A549 (cell line): ENCODE data around the gene SLC35A5. TPM values are rescaled to one million over a fixed set of nuclear protein-coding genes. Genes with fewer than 3 reads are reported as not detected.

Experiments
- ATAC-seq, 2 experiments: fragments of 200-7000 bp in 1 of 2; fragments of >200 bp in 1 of 2; cut with Nextera tagmentation in 1 of 2; cut with Tn5 transposase in 1 of 2; 3 replicates each; pipeline versions ENCODE4 v1.8.0 to v1.9.1; 2018 to 2020; ENCODE audit warnings: mild to moderate bottlenecking in 1 of 2, moderate library complexity in 1 of 2
- CTCF ChIA-PET: fragments of 300-600 bp; sonication (Branson Sonifier 250); formaldehyde crosslinking; extraction: SDS; loops from one replicate; lab custom pipeline; 2021; ENCODE audit warnings: antibody characterized with exemption, inconsistent platforms; lab: Yijun Ruan, JAX
- POLR2A ChIA-PET: fragments of 350-600 bp; formaldehyde crosslinking; extraction: SDS; loops from one replicate; lab custom pipeline; 2021; ENCODE audit warnings: antibody characterized with exemption, inconsistent platforms; lab: Yijun Ruan, JAX
- DNase-seq, 2 experiments: peaks; one replicate each; pipeline versions ENCODE4 v3.0.0 to v3.0.0-alpha.2; 2011 to 2016; ENCODE audit warnings: low read depth in 1 of 2, low spot score in 1 of 2
- FAIRE-seq: peaks from 2 replicates; lab custom pipeline; 2011; peaks lifted over from hg19 to GRCh38; lab: Jason Lieb, UNC
- H3K27ac ChIP-seq, 2 experiments: fragments of >200 bp; sonication (Bioruptor Twin); formaldehyde crosslinking; 3 replicates each; pipeline ENCODE4 v1.5.1; 2016 to 2017
- H3K4me1 ChIP-seq: fragments of >200 bp; sonication (Bioruptor Twin); formaldehyde crosslinking; 3 replicates; pipeline ENCODE4 v1.6.1; 2016
- H3K4me2 ChIP-seq: fragments of >200 bp; sonication (Bioruptor Twin); formaldehyde crosslinking; 3 replicates; pipeline ENCODE4 v1.6.1; 2016
- H3K4me3 ChIP-seq: fragments of >200 bp; sonication (Bioruptor Twin); formaldehyde crosslinking; 3 replicates; pipeline ENCODE4 v1.5.1; 2016
- H3K9me3 ChIP-seq: fragments of >200 bp; sonication (Bioruptor Twin); formaldehyde crosslinking; 3 replicates; pipeline ENCODE4 v1.6.1; 2016
- ATOH8 ChIP-seq: fragments of 250-450 bp; sonication (Bioruptor Pico); IDR thresholded peaks from 2 replicates; pipeline ENCODE4 v1.5.0; 2020; ENCODE audit warnings: low read depth, mild to moderate bottlenecking, moderate library complexity
- BCL3 ChIP-seq: fragments of >200 bp; sonication (Bioruptor Twin); formaldehyde crosslinking; IDR thresholded peaks from 3 replicates; pipeline ENCODE4 v1.6.1; 2016
- CBX8 ChIP-seq: fragments of 200-600 bp; sonication (generic); IDR thresholded peaks from 2 replicates; pipeline ENCODE4 v1.6.1; 2016
- CHD4 ChIP-seq: fragments of 200-600 bp; sonication (generic); IDR thresholded peaks from 2 replicates; pipeline ENCODE4 v1.6.1; 2016; ENCODE audit warnings: antibody characterized with exemption, mild to moderate bottlenecking, borderline replicate concordance
- EHMT2 ChIP-seq: fragments of 200-600 bp; sonication (generic); IDR thresholded peaks from 2 replicates; pipeline ENCODE4 v1.6.1; 2016; ENCODE audit warnings: antibody characterized with exemption, low read depth, mild to moderate bottlenecking, moderate library complexity
- ELK1 ChIP-seq: fragments of 150-350 bp; IDR thresholded peaks from 2 replicates; pipeline ENCODE4 v1.6.1; 2014; ENCODE audit warnings: low read depth, mild to moderate bottlenecking, low read length
- ESRRA ChIP-seq: fragments of 150-350 bp; IDR thresholded peaks from 2 replicates; pipeline ENCODE4 v1.6.1; 2014; ENCODE audit warnings: mild to moderate bottlenecking, low read length, borderline replicate concordance
- FOSL2 ChIP-seq, 2 experiments: fragments of 450-650 bp in 1 of 2; fragments of >200 bp in 1 of 2; sonication (Bioruptor Twin) in 1 of 2; formaldehyde crosslinking; IDR thresholded peaks; 2 replicates each; pipeline versions ENCODE4 v1.5.0 to v1.6.1; 2016 to 2020; ENCODE audit warnings: mild to moderate bottlenecking in 1 of 2, moderate library complexity in 1 of 2
- HEYL ChIP-seq: fragments of 250-450 bp; sonication (Bioruptor Pico); IDR thresholded peaks from 2 replicates; pipeline ENCODE4 v1.8.0; 2021; ENCODE audit warnings: mild to moderate bottlenecking, moderate library complexity
- HOXB5 ChIP-seq: fragments of 250-450 bp; sonication (Bioruptor Pico); IDR thresholded peaks from 2 replicates; pipeline ENCODE4 v1.5.0; 2020; ENCODE audit warnings: mild to moderate bottlenecking, moderate library complexity
- JUN ChIP-seq, 2 experiments: fragments of >200 bp; sonication (Bioruptor Twin); formaldehyde crosslinking; IDR thresholded peaks; 2 replicates in 1 of 2; 3 replicates in 1 of 2; pipeline ENCODE4 v1.6.1; 2016 to 2017
- JUNB ChIP-seq: fragments of >200 bp; sonication (Bioruptor Twin); formaldehyde crosslinking; IDR thresholded peaks from 2 replicates; pipeline ENCODE4 v1.6.1; 2016
- MAFK ChIP-seq: fragments of 450-650 bp; IDR thresholded peaks from 2 replicates; pipeline ENCODE4 v1.6.1; 2014; ENCODE audit not compliant: partially characterized antibody
- MAX ChIP-seq: IDR thresholded peaks from 2 replicates; pipeline ENCODE4 v1.6.1; 2012
- MAZ ChIP-seq: fragments of 150-350 bp; IDR thresholded peaks from 2 replicates; pipeline ENCODE4 v1.6.1; 2014; ENCODE audit warnings: antibody characterized with exemption, low read depth, low read length, borderline replicate concordance
- POLR2A ChIP-seq: IDR thresholded peaks from 2 replicates; pipeline ENCODE4 v1.6.1; 2012; ENCODE audit warnings: mild to moderate bottlenecking, low read length
- REST ChIP-seq: fragments of 200-600 bp; sonication (generic); IDR thresholded peaks from 2 replicates; pipeline ENCODE4 v1.6.1; 2016; ENCODE audit warnings: antibody characterized with exemption, mild to moderate bottlenecking, moderate library complexity
- SREBF2 ChIP-seq: fragments of 450-650 bp; IDR thresholded peaks from 2 replicates; pipeline ENCODE4 v1.6.1; 2014; ENCODE audit warnings: mild to moderate bottlenecking, moderate library complexity
- USF2 ChIP-seq: fragments of 450-650 bp; IDR thresholded peaks from 2 replicates; pipeline ENCODE4 v1.6.1; 2014; ENCODE audit warnings: antibody characterized with exemption
- ZNF302 ChIP-seq: fragments of 250-450 bp; sonication (Bioruptor Pico); IDR thresholded peaks from 2 replicates; pipeline ENCODE4 v1.9.0; 2021; ENCODE audit warnings: inconsistent platforms, mild to moderate bottlenecking, moderate library complexity
- WGBS: methylation state at CpG from one replicate; pipeline ENCODE4 v1.1.6; 2017; ENCODE audit errors: missing lambda C conversion rate; 5-methylcytosine and 5-hydroxymethylcytosine counted together
- polyA plus RNA-seq, 4 experiments: library from polyadenylated mRNA; depleted of rRNA in 3 of 4; stranded (reverse); fragments of >200 nt; fragmentation: RNase III in 1 of 4; extraction: RNeasy Plus Mini Kit Qiagen cat#74134 plus additional on column Dnase treatment in 1 of 4; gene quantifications; 2 replicates in 3 of 4; 3 replicates in 1 of 4; pipeline ENCODE4 v1.2.3, GENCODE V29; 2011 to 2017

SLC35A5 gene
- polyA plus RNA-seq, 2 of the 4 experiments (the other 2 are of a cell fraction) = 21.0 to 53.4 TPM

- no peak for TF ChIP-seq BCL3
- TF ChIP-seq HEYL (CRISPR knock-in tag) = no peak
- TF ChIP-seq ESRRA = no peak
Measured at GRCh38 chr3:112582244-112582874, 20.5 kb downstream of the SLC35A5 start (continued).

- TF ChIP-seq MAX (no peak), MAFK (peak; percentile 72)
- FAIRE-seq (no peak), ATAC-seq (no peak), DNase-seq (no peak)
- no peak overlapping the region for H3K4me2 ChIP-seq
- H3K9me3 ChIP-seq = no peaks in the 10 kb centered on the region
- WGBS = 53% methylated on average over 3 of the region's 3 CpGs
- ChIA-PET CTCF (interaction anchor here (1.0 to 4.1 kb wide), 25 partner anchors 10 to 461 kb away, joined by 3 to 41 read pairs (median 5); no protein-coding TSS in a partner anchor), POLR2A (interaction anchor here (1.6 kb wide), 1 partner anchor 59 kb away, joined by 18 read pairs; no protein-coding TSS in a partner anchor)
- no peak overlapping the region for H3K27ac ChIP-seq
- no peaks in the 10 kb centered on the region for H3K4me1 ChIP-seq
- H3K4me3 ChIP-seq = no peak overlapping the region
Measured at GRCh38 chr3:112583105-112583504, 21.3 kb downstream of the SLC35A5 start.

GRCh38 chr3:112585782-112586181, 23.9 kb downstream of the SLC35A5 start:
- ChIA-PET POLR2A (no interaction called here), CTCF (interaction anchor here (1.3 kb wide), 1 partner anchor 15 kb away, joined by 3 read pairs; no protein-coding TSS in a partner anchor)
- H3K4me1 ChIP-seq = no peaks in the 10 kb centered on the region
- no peak for ATAC-seq
- DNase-seq = no peak
- no peak overlapping the region for H3K4me2 ChIP-seq
- no peak for TF ChIP-seq ZNF302 (CRISPR knock-in tag)
- no peak for FAIRE-seq
- H3K9me3 ChIP-seq = no peaks in the 10 kb centered on the region
- H3K4me3 ChIP-seq = no peak overlapping the region
- H3K27ac ChIP-seq = no peak overlapping the region

- H3K4me2 ChIP-seq = no peak overlapping the region
- no peak overlapping the region for H3K27ac ChIP-seq
- POLR2A ChIA-PET = no interaction called here
- no peak for ATAC-seq
- DNase-seq = no peak
- FAIRE-seq = peak; percentile 74
- 48% methylated on average over 1 of the region's 1 CpG for WGBS
- H3K4me1 ChIP-seq = no peaks in the 10 kb centered on the region
- no peaks in the 10 kb centered on the region for H3K9me3 ChIP-seq
- CTCF ChIA-PET = interaction anchor here (1.2 kb wide), 1 partner anchor 42 kb away, joined by 3 read pairs; no protein-coding TSS in a partner anchor
- H3K4me3 ChIP-seq = no peak overlapping the region
- TF ChIP-seq ZNF302 (CRISPR knock-in tag) (no peak), FOSL2 (IDR thresholded peaks at IDR 0.05) (no peak), FOSL2 (CRISPR knock-in tag; IDR thresholded peaks at IDR 0.05) (no peak), ATOH8 (no peak), JUNB (no peak), SREBF2 (no peak), CHD4 (no peak), HEYL (CRISPR knock-in tag) (no peak), REST (no peak), CBX8 (no peak), POLR2A (no peak), MAZ (no peak), ELK1 (no peak), EHMT2 (no peak), JUN (IDR thresholded peaks at IDR 0.05) (no peak), HOXB5 (no peak), MAX (no peak), USF2 (no peak)
Measured at GRCh38 chr3:112587336-112587735, 25.5 kb downstream of the SLC35A5 start.
